Measurements from ENCODE around the gene CATSPERE. TPM values are rescaled to one million over a fixed set of nuclear protein-coding genes. Genes with fewer than 3 reads are reported as not detected.

CATSPERE gene
- total RNA-seq, 1 experiment from 2014 or later: 1.2 TPM

GRCh38 chr1:244450597-244451538 lies 10.2 kb upstream of the CATSPERE start:
- no peaks in the 10 kb centered on the region for H4K20me1 ChIP-seq (ENCODE audit: insufficient read depth)
- intact Hi-C loops (cut with micrococcal nuclease; ENCODE audit: unreplicated experiment): loop anchor here (2.0 to 10.0 kb wide), 7 partner anchors 109 to 1196 kb away; partner anchors contain the start of genes AKT3, CEP170, COX20 and SDCCAG8
- BruUV-seq (replicated peaks): no TSS peak
- H3K4me3 ChIP-seq: peak overlapping the region; percentile 85
- peaks cover 8% of the 10 kb centered on the region; the same call in 1 of the 2 replicates for H3F3A ChIP-seq (ENCODE audit: insufficient read depth, low read depth)
- H3K27me3 ChIP-seq (ENCODE audit: insufficient read depth, low read depth): no peaks in the 10 kb centered on the region
- TF ChIP-seq EZH2 (IDR thresholded peaks at IDR 0.05; ENCODE audit: low read depth): no peak
- TF ChIP-seq, protein P1, sequence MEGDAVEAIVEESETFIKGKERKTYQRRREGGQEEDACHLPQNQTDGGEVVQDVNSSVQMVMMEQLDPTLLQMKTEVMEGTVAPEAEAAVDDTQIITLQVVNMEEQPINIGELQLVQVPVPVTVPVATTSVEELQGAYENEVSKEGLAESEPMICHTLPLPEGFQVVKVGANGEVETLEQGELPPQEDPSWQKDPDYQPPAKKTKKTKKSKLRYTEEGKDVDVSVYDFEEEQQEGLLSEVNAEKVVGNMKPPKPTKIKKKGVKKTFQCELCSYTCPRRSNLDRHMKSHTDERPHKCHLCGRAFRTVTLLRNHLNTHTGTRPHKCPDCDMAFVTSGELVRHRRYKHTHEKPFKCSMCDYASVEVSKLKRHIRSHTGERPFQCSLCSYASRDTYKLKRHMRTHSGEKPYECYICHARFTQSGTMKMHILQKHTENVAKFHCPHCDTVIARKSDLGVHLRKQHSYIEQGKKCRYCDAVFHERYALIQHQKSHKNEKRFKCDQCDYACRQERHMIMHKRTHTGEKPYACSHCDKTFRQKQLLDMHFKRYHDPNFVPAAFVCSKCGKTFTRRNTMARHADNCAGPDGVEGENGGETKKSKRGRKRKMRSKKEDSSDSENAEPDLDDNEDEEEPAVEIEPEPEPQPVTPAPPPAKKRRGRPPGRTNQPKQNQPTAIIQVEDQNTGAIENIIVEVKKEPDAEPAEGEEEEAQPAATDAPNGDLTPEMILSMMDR (conservative IDR thresholded peaks at IDR 0.05): no peak
- H3K36me3 ChIP-seq (ENCODE audit: low read depth): peaks cover 19% of the 10 kb centered on the region; the same call in 1 of the 2 replicates
- H3K9me3 ChIP-seq (ENCODE audit: insufficient read depth, low read depth): no peaks in the 10 kb centered on the region
- H3K79me2 ChIP-seq (ENCODE audit: low read depth): peaks cover 56% of the 10 kb centered on the region
- DNase-seq: peak in 1 of 2 experiments; percentile 55
- POLR2A ChIA-PET (ENCODE audit: unreplicated experiment): interaction anchor here (0.5 kb wide), 1 partner anchor 177 kb away, joined by 10 read pairs; no protein-coding TSS in a partner anchor
- H3K4me1 ChIP-seq (replicated peaks; ENCODE audit: insufficient read depth): peaks cover 48% of the 10 kb centered on the region
- no peaks in the 10 kb centered on the region for H3K9me2 ChIP-seq (ENCODE audit: insufficient read depth)
- H3K4me2 ChIP-seq: peak overlapping the region; percentile 93
- peak overlapping the region; percentile 77 for H3K27ac ChIP-seq
- CTCF ChIA-PET: no interaction called here
- peak overlapping the region; percentile 93 for H2AFZ ChIP-seq

DNA sequence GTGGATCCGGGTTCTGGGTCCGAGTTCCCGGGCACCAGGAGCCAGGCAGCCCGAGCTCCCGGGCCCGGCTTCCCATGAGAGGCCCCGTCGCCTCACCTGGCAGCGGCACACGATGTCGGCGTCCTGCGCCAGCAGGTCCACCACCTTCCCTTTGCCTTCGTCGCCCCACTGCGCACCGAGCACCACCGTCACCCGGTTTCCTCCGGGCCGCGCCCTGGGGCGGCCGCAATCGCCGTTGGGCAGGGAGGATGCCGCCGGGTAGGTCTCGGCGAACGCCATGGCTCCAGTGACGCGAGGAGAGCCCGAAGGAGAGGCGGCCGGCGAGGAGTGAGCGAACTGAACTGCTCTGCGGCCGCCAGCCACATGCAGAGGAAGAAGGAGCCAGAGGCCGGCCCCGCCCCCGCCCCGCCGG lies 9.5 kb upstream of the CATSPERE start, which contains the start of gene ADSS2:
Gene ADSS2 (minus strand): TSS at position 371 of the 412 bp plus-strand sequence. CDS start 92 bp downstream, at position 279.
- no peaks in the 10 kb centered on the region for H3K27me3 ChIP-seq (ENCODE audit: insufficient read depth, low read depth)
- H3K27ac ChIP-seq: peak within 1 kb of the TSS; percentile 77
- intact Hi-C loops (cut with micrococcal nuclease; ENCODE audit: unreplicated experiment): loop anchor here (2.0 to 10.0 kb wide), 7 partner anchors 109 to 1197 kb away; partner anchors contain the start of genes AKT3, CEP170, COX20 and SDCCAG8
- H3K4me1 ChIP-seq (replicated peaks; ENCODE audit: insufficient read depth): peaks cover 48% of the 10 kb centered on the region
- DNase-seq: no peak
- H3K36me3 ChIP-seq (ENCODE audit: low read depth): peaks cover 19% of the 10 kb centered on the region; the same call in 1 of the 2 replicates
- TSS peak; percentile 47 for BruUV-seq (replicated peaks)
- H3K79me2 ChIP-seq (ENCODE audit: low read depth): peaks cover 49% of the 10 kb centered on the region
- CTCF ChIA-PET: no interaction called here
- no peaks in the 10 kb centered on the region for H3K9me2 ChIP-seq (ENCODE audit: insufficient read depth)
- TF ChIP-seq, protein P1 (conservative IDR thresholded peaks at IDR 0.05): no peak
- no peak for TF ChIP-seq EZH2 (IDR thresholded peaks at IDR 0.05; ENCODE audit: low read depth)
- H3K9me3 ChIP-seq (ENCODE audit: insufficient read depth, low read depth): no peaks in the 10 kb centered on the region
- peak within 1 kb of the TSS; percentile 93 for H3K4me2 ChIP-seq
- POLR2A ChIA-PET (ENCODE audit: unreplicated experiment): no interaction called here
- peak within 1 kb of the TSS; percentile 85 for H3K4me3 ChIP-seq
- peaks cover 8% of the 10 kb centered on the region; the same call in 1 of the 2 replicates for H3F3A ChIP-seq (ENCODE audit: insufficient read depth, low read depth)
- H2AFZ ChIP-seq: peak within 1 kb of the TSS; percentile 93
- no peaks in the 10 kb centered on the region for H4K20me1 ChIP-seq (ENCODE audit: insufficient read depth)
